Measurements from ENCODE around the gene PTH2. TPM values are rescaled to one million over a fixed set of nuclear protein-coding genes. Genes with fewer than 3 reads are reported as not detected.

Gene PTH2
- total RNA-seq, 1 donor from 2014 or later, result not detected

GRCh38 chr19:49415102-49415809, 8.0 kb downstream of the PTH2 start:
- no peak for DNase-seq (ENCODE audit: low read depth in 2 of 2)

- DNase-seq (ENCODE audit: low read depth in 2 of 2), result no peak
Measured at GRCh38 chr19:49414256-49414655, 9.0 kb downstream of the PTH2 start.

- DNase-seq (ENCODE audit: low read depth in 2 of 2), result peak in 1 of 2 donors; percentile 10
Measured at GRCh38 chr19:49413348-49413747, 9.9 kb downstream of the PTH2 start.

- DNase-seq (ENCODE audit: low read depth in 2 of 2), result no peak
Measured at GRCh38 chr19:49411681-49412326, 11.4 kb downstream of the PTH2 start.

GRCh38 chr19:49409441-49410029, 13.7 kb downstream of the PTH2 start:
- DNase-seq (ENCODE audit: low read depth in 2 of 2), result no peak

- no peak for DNase-seq (ENCODE audit: low read depth in 2 of 2)
Measured at GRCh38 chr19:49408816-49409440, 14.3 kb downstream of the PTH2 start.

- DNase-seq (ENCODE audit: low read depth in 2 of 2), result no peak
Measured at GRCh38 chr19:49407482-49408015, 15.7 kb downstream of the PTH2 start.

GRCh38 chr19:49407079-49407478, 16.2 kb downstream of the PTH2 start:
- no peak for DNase-seq (ENCODE audit: low read depth in 2 of 2)

GRCh38 chr19:49403404-49404187, 19.6 kb downstream of the PTH2 start:
- DNase-seq (ENCODE audit: low read depth in 2 of 2), result no peak

- DNase-seq (ENCODE audit: low read depth in 2 of 2), result no peak
Measured at GRCh38 chr19:49400029-49400428, 23.2 kb downstream of the PTH2 start.

- no peak for DNase-seq (ENCODE audit: low read depth in 2 of 2)
Measured at GRCh38 chr19:49398931-49399330, 24.3 kb downstream of the PTH2 start.

- no peak for DNase-seq (ENCODE audit: low read depth in 2 of 2)
Measured at GRCh38 chr19:49398001-49398615, 25.1 kb downstream of the PTH2 start.

GRCh38 chr19:49396738-49397505, 26.3 kb downstream of the PTH2 start:
- DNase-seq (ENCODE audit: low read depth in 2 of 2), result no peak

GRCh38 chr19:49395581-49396407, 27.4 kb downstream of the PTH2 start:
- no peak for DNase-seq (ENCODE audit: low read depth in 2 of 2)

- DNase-seq (ENCODE audit: low read depth in 2 of 2), result no peak
Measured at GRCh38 chr19:49393881-49394280, 29.4 kb downstream of the PTH2 start.

- DNase-seq (ENCODE audit: low read depth in 2 of 2), result peak; percentile 72 to 77
Measured at GRCh38 chr19:49391581-49392399, 31.5 kb downstream of the PTH2 start.

- DNase-seq (ENCODE audit: low read depth in 2 of 2), result no peak
Measured at GRCh38 chr19:49390929-49391359, 32.3 kb downstream of the PTH2 start.

Measured in lung microvascular endothelial cell (primary cell).